ENCODE results near the gene ADA.
"Not testable (repeated sequence)": the region's sequence is repeated elsewhere in the genome, so short reads cannot be mapped to it uniquely, and the experiment has no call there.

The ADA gene

DNA sequence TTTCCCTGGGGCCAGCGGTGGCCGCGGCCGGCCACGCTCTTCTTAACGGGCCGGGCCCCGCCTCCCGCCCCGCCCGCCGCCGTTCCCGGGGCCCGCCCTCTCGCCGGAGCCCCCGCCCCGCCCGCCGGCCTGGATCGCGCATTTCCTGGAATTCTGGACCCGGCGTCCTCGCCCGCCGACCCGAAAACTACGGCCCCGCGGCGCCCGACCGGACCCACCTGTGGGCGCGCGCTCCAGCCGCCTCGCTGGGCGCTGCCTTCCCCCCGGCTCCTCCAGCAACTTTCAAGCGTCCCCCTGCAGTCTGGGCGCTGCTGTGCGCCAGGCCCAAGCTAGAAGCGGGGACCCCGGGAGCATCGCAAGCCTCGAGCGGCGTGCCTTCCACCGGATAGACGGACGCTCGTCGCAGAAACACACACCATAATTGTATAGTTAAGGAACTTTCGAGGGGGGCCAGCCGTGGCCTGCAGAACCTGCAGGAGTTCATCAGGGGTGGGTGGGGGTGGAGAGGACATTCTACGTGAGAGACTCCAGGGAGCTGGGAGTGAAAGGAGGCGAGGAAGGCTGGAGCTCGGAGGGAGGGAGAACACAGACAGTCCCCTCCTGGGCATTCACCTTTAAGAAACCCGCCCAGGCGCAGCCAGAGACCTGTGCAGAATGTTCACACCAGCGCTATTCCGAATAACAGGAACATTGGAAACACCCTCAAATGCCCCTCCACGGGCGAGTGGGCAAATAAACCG is at the start of gene ADA:
ADA (minus strand) TSS at position 16 of the 740 bp plus-strand sequence. CDS start 92 bp downstream, outside the sequence.
- in situ Hi-C loops (cut with MboI; ENCODE audit: low sequenced_read_pairs): no loop called here

DNA sequence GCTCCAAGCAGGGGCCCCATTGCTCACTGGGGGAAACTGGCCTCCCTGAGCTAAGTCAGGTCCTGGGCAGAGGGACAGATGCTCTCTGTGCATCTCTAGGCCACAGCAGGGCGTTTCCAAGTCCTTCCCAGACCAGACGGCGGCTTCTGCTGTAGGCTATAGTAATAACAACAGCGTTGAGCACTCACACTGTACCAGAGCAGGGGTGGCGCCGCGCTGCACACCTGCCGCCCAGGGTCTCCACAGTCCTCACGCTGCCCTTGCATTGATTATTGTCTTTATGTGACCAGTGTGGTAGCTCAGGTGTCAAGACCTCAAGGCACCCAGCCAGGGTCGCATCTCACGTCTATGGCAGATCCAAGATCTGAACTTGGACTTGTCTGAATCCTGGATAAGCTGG is 48.8 kb upstream of the ADA start:
- in situ Hi-C loops (cut with MboI; ENCODE audit: low sequenced_read_pairs): no loop called here

DNA sequence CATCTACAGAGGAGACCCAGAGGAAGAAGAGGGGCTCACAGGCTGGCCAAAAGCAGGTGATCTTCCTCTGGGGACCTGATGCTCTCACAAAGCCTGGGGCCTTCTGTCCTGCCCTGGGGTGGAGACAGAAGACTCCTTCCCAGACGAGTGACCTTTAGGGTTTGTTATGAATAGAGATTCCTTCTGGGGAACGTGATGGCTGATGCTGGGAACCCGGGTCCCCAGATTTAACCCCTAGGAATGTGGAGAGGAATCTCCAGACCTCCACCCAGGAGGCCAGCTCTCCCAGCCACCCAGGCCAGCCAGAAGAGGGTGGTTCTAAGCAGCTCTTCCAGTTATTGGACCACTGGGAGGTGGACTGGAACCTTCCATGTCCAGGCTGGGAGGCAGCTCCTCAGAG is 46.9 kb upstream of the ADA start:
- in situ Hi-C loops (cut with MboI; ENCODE audit: low sequenced_read_pairs): no loop called here

DNA sequence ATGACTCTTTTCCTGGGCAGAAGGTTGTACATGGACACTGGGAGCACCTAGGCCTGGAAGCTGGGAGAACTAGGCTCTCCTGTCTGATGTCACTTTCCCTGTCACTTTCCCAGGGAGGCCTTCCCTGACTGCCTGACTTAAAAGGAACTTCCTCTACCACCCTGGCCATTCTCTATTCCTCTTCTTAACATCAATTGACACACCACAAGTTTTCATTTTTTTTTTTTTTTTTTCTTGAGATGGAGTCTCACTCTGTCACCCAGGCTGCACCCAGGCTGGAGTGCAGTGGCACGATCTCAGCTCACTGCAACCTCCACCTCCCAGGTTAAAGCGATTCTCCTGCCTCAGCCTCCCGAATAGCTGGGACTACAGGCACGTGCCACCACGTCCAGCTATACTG is 45.5 kb upstream of the ADA start:
- in situ Hi-C loops (cut with MboI; ENCODE audit: low sequenced_read_pairs): not testable (repeated sequence)

DNA sequence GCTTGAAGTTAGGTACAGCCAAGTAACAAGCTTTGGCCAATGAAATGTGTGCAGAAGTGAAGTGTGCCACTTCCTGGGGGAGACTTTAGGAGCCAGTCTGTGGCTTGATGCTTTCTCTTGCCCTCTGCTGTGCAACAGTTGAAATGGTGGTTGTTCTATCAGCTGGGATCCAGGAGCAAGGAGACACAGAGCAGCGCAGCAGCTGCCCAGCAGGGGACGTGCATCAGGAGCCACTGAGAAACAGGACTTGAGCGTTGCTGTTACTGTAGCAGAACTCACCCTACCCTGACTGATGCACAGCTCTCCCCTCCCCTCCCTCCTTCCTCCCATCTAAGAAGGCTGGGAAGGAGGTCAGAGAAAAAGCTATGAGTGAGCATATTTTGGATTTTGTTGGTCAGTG is 44.8 kb upstream of the ADA start:
- in situ Hi-C loops (cut with MboI; ENCODE audit: low sequenced_read_pairs): no loop called here

DNA sequence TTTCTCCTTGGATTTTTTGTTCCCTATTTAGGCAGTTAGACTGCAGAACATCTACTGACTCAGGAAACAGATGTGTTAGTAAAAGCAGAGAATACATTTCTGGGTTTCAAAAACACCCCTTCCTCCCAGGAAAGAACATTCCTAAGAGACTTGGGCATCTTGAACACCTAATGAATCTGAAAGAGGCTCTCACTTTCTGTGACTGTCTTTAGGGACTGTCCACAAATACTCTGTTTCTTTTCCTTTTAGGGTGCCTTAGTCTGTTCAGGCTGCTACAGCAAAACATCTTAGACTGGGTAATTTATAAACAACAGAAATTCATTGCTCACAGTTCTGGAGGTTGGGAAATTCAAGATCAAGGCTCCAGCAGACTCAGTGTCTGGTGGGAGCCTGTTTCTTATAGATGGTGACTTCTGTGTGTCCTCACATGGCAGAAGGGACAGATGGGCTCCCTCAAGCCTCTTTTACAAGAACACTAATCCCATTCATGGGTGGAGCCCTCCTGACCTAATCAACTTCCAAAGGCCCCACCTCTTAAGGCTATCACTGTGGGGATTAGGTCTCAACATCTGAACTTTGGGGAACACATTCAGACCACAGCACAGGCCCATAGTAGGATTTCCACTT is 44.3 kb upstream of the ADA start:
- in situ Hi-C loops (cut with MboI; ENCODE audit: low sequenced_read_pairs): no loop called here

DNA sequence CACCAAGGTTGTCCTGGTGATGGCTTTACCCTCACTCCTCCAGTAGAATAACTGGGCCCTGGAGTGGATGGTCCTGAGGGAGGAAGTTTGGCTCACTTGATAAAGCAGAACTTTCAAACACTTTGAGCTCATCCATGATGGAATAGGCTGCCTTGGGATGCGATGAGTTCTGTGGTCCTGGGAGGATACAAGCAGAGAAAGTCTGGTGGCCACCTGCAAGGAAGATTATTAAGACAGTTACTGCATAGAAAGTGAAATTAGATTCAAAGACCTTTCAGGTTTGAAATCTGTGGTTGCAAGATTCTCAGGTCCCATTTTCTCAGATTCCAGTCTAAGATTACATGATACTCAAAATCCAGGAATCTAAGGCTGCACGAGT is 43.8 kb upstream of the ADA start:
- in situ Hi-C loops (cut with MboI; ENCODE audit: low sequenced_read_pairs): no loop called here

DNA sequence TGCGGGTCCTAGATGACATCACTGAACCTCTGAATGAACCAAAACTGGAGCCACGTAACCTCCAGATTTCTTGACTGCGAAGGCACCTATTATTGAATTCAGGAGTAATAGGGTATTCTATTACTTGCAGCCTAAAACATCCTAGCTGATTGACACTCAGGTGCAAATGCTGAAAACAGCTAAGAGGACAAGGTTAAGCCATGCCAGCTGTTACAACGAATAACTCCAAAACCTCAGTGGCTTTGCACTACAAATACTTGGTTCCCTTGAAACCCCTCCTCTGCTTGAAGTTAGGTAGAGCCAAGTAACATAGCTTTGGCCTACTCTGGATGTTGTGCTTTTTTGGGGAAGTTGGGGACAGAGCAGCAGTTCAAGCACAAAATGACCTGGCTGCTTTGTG is 42.7 kb upstream of the ADA start:
- in situ Hi-C loops (cut with MboI; ENCODE audit: low sequenced_read_pairs): no loop called here

DNA sequence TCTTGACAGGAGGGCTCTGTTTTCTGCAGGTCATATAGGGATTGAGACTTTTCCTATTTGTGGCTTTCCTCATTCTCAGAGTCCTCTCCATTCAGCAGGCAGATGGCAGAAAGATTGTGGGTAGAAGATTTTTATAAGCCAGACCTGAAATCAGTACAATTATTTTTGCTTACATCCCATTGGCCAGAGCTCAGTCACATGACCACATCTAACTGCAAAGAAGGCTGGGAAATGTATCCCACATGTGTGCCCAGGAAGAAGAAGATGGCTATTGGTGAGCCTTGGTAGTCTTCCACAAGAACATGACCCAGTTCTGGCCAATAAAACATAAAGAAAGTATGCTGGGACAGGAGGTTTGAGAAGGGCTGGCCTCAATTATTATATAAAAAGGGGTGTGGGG is 42.1 kb upstream of the ADA start:
- in situ Hi-C loops (cut with MboI; ENCODE audit: low sequenced_read_pairs): no loop called here

DNA sequence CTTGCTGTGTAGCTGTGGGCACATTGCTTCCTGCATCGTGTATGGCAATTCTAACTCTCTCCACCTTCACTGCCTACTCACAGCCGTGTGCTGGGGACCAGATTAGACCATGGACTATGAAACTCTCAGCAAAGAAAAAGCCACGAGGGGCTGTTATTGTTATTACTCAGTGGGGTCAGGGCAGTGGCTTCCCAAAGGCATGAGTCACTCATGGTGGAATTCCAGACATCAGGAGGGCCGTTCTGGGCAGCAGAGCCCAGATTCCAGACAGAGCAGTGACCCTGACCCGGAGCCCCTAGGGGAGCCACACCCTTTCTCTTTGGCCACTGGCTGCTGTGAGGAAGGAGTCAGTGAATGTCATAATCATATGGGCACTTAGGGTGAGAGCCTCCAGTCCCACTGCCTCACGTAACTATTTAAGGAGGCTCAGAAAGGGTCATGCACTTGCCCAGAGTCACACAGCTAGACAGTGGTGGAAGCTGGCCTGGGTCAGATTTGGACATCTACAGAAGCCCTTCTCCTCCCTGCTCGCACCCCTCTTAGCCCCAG is 41.5 kb upstream of the ADA start:
- in situ Hi-C loops (cut with MboI; ENCODE audit: low sequenced_read_pairs): no loop called here

DNA sequence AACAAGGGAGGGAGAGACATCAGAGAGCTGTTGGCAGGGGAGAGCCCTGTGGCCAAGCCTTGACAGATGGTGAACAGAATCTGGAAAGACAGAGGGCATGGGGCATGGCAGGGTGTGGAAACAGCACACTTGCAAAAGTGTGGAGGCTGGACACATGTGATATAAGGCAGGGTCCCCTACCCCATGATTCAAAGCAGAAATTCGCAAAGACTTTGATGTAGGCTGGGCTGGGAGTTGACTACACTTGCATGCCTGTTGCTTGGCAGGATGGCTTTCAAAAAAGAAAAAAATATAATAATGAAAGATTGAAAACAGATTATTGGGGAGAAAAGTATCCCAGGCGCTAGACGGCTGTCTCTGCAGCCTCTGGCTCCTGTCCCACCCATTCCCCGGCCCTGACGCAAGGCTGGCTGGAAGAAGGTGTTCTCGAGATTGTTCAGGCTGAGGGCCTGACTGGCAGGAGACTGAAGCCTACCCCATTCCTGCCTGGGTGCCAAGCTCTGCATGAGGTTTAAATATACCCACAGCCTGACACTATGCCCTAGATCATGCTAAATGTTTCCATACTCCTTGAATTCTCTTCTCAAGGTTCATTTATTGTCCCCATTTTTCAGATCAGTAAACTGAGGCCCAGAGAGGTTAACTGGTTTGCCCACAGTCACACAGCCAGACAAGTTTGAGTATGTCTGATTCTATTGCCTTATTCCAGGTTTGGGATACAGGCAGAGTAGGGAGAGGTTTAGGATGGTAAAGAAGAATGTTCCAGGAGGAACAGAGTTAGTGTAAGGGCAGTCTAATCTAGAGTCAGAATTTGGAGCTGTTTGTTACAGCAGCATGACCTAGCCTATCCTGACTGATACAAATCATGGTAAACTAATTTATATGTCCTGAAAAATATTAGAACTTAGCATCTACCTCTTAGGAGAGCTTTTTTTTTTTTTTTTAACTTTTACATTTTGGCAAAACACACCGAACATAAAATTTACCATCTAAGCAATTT is 40.2 kb upstream of the ADA start:
- in situ Hi-C loops (cut with MboI; ENCODE audit: low sequenced_read_pairs): no loop called here

DNA sequence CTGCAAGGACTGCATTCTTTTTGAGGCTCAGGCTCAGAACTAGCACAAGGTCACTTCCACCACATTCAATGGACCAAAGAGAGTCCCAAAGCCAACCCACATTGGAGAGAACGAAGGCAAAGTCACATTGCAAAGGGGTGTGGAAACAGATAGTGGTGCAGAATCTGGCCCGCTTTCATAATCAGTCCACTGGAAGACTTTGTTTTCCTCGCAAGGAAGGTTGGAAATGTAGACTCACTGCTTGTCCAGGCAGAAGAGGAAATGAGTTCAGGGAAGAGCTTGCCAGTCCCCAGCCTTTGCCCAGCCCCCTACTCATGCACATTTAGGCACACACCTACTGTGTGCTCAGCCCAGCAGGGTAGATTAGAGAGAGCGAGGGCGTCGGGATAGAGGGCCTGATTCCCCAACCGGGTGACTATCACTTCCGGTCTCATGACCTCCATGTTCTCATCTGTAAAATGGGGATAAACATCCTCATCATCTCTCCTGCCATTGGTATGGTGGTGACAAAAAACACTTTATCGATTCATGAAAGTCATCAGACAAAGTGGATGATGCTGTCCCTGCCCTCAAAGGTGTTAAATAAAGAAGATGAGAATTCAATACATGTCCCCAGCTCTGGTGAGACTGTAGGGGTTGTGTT is 39.4 kb upstream of the ADA start:
- in situ Hi-C loops (cut with MboI; ENCODE audit: low sequenced_read_pairs): no loop called here

DNA sequence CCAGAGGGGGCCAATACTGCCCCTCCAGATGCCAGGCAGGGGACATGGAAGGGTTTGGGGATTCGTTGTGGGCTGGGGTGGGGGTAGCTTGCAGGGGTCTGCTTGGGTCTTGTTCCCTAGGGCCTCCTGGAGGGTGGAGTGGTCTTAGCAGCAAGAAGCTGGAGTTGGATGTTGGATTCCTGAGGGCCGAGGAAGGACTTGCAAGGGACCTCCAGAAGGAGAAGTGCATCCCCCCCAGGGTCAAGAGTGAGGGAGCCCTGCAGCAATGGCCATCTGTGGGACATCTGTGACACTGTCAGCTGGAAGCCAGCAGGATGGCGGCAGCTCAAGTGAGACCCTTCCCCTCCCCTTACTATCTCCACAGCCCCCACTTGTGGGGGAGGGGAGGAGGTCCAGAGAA is 38.3 kb upstream of the ADA start:
- in situ Hi-C loops (cut with MboI; ENCODE audit: low sequenced_read_pairs): loop anchor here (10.0 kb wide), 1 partner anchor 175 kb away; no protein-coding TSS in a partner anchor

DNA sequence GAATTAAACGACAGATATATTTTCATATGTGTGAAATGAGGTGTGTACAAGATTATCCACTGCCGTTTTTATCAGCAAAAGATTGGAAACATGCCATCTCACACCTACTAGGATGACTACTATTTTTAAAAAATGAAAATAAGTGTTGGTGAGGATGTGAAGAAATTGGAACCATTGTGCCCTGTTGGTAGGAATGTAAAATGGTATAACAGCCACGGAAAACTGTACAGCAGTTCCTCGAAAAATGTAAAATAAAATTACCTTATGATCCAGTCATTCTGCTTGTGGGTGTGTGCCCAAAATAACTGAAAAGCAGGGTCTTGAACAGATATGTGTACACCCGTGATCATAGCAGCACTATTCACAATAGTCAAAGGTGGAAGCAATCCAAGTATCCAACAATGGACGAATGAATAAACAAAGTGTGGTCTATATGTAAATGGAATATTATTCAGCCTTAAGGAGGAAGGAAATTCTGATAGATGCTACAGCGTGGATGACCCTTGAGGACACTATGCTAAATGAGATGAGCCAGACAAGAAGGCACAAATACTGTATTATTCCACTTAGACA is 36.6 kb upstream of the ADA start:
- in situ Hi-C loops (cut with MboI; ENCODE audit: low sequenced_read_pairs): loop anchor here (10.0 kb wide), 1 partner anchor 177 kb away; no protein-coding TSS in a partner anchor

DNA sequence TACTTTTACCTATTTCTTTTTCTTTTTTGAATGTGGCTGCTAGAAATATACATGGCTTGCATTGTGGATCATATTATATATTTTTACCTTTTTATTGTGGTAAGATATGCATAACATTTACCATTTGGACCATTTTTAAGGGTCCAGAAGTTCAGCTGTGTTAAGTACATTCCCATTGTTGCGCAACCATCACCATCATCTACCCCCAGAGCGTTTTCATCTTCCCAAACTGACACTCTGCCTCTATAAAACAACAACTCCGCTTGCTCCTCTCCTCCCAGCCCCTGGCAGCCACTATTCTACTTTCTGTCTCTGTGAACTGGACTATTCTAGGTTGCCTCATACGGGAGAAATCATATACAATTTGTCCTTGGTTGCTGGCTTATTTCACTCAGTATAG is 35.4 kb upstream of the ADA start:
- in situ Hi-C loops (cut with MboI; ENCODE audit: low sequenced_read_pairs): loop anchor here (10.0 kb wide), 1 partner anchor 178 kb away; no protein-coding TSS in a partner anchor

DNA sequence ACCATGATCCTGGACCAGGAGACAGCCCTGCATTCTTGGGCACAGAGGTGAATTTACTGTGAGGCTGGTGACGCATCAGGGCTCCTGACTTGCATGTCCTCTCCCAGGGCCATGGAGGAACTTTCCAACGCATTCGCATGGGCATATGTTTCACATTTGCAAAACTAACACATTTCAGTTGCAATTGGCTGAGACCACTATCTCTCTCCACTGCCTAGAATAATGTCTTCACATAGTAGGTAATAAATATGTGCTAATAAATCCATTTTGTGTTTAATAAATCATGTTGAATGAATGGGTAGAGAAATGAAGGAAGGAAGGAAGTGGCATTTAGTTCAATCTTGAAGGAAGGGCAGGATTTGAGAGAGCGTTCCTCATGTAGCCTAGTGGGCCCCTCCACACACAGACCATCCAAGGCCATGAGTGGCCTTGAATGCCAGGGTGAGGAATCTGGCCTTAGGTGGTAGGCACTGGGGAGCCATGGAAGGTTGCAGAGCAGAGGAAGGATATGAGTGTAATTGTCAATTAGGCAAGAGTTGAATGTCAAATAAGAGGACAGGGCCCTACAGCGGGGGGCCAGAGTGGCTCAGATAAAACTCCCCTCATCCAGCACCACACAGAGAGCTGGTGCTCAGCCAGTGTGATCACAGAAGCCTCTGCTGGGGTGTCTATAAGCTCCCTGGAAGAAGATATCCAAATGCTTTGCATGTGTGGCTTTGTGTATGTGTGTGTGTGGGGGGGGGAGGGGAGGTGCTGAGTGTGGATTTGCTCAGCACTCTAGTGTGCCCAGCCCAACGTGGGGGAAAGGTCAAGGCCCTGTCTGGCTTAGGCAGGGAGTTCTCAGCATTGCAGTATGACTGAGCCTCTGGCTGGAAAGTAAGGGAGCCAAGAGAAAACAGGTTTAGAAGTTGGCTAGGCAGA is 32.8 kb upstream of the ADA start:
- in situ Hi-C loops (cut with MboI; ENCODE audit: low sequenced_read_pairs): loop anchor here (10.0 kb wide), 1 partner anchor 180 kb away; no protein-coding TSS in a partner anchor

DNA sequence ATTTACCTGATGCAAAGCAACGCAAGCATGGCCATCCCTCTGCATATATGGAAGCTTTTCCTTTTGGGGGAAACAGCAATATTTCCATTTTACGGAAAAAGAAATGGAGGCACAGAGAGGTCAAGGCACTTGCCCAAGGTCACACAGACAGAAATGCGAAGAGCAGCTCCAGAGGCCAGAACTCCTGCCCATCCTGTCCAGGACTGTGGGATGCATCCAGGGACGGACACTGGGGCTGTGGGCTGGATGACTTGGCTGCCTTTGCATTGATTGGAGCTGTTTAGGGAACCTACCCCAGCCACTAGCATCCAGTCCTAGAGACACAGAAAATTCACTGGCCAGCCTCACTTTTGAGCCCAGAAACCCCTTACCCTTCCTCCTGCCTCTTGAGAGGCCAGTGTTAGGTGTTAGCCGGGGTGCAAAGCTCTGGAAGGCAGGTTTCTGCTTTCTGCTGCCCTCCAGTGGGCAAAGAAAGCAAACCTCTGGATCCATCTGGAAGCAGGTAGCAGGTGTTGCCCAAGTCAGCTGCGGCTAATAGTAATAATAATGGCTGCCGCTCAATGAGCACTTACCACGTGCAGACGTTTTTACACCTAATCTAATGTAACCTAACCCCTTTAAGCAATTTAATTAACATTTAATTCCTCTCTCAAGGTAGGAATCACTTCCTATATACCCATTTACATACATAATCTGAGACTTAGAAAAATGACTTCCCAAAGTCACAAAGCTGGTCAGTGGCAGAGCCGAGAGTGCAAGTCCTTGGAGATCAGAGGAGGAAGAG is 32.0 kb upstream of the ADA start:
- in situ Hi-C loops (cut with MboI; ENCODE audit: low sequenced_read_pairs): loop anchor here (10.0 kb wide), 1 partner anchor 181 kb away; no protein-coding TSS in a partner anchor
